Duodenal mucosa (tissue), 2 donors: ENCODE data around the gene MKX.

Source experiments
- H3K27ac ChIP-seq: one replicate; pipeline ENCODE4 v1.7.0; 2013; ENCODE audit warnings: low read depth, low read length
- H3K27me3 ChIP-seq, 2 donors: one replicate each; pipeline ENCODE4 v1.7.0; 2013; ENCODE audit warnings: low read length in 2 of 2, control low read depth in 1 of 2; ENCODE audit not compliant: insufficient read depth in 2 of 2, control insufficient read depth in 1 of 2
- H3K36me3 ChIP-seq, 2 donors: one replicate each; pipeline ENCODE4 v1.7.0; 2013; ENCODE audit warnings: low read length in 2 of 2, control low read depth in 1 of 2; ENCODE audit not compliant: insufficient read depth in 2 of 2, control insufficient read depth in 1 of 2
- H3K4me1 ChIP-seq, 2 donors: one replicate each; pipeline ENCODE4 v1.7.0; 2013; ENCODE audit warnings: low read length in 2 of 2, control low read depth in 1 of 2; ENCODE audit not compliant: insufficient read depth in 2 of 2, control insufficient read depth in 1 of 2
- H3K4me3 ChIP-seq, 2 donors: one replicate each; pipeline ENCODE4 v1.7.0; 2013; ENCODE audit warnings: low read length in 2 of 2, low read depth in 1 of 2
- H3K9ac ChIP-seq, 2 donors: one replicate each; pipeline ENCODE4 v1.7.0; 2013; ENCODE audit warnings: low read length in 2 of 2, low read depth in 1 of 2
- H3K9me3 ChIP-seq, 2 donors: one replicate each; pipeline ENCODE4 v1.7.0; 2013; ENCODE audit warnings: low read length in 2 of 2, control low read depth in 1 of 2; ENCODE audit not compliant: control insufficient read depth in 1 of 2

The MKX gene

GRCh38 chr10:27717224-27717623, 28.4 kb downstream of the MKX start:
- Histone ChIP-seq H3K27ac (no peak overlapping the region), H3K36me3 (no peaks in the 10 kb centered on the region), H3K9me3 (no peaks in the 10 kb centered on the region), H3K4me3 (no peak overlapping the region), H3K9ac (no peak overlapping the region), H3K4me1 (no peaks in the 10 kb centered on the region), H3K27me3 (no peaks in the 10 kb centered on the region)

- Histone ChIP-seq H3K27me3 (no peaks in the 10 kb centered on the region), H3K9ac (no peak overlapping the region), H3K27ac (no peak overlapping the region), H3K4me3 (no peak overlapping the region), H3K4me1 (no peaks in the 10 kb centered on the region), H3K9me3 (no peaks in the 10 kb centered on the region), H3K36me3 (no peaks in the 10 kb centered on the region)
Observed at GRCh38 chr10:27716521-27716920, 29.1 kb downstream of the MKX start.

- H3K27me3 ChIP-seq = no peaks in the 10 kb centered on the region
- H3K27ac ChIP-seq = no peak overlapping the region
- no peaks in the 10 kb centered on the region for H3K36me3 ChIP-seq
- no peaks in the 10 kb centered on the region for H3K9me3 ChIP-seq
- H3K9ac ChIP-seq = no peak overlapping the region
- no peak overlapping the region for H3K4me3 ChIP-seq
- no peaks in the 10 kb centered on the region for H3K4me1 ChIP-seq
Observed at GRCh38 chr10:27715505-27715904, 30.1 kb downstream of the MKX start.

- H3K4me1 ChIP-seq = no peaks in the 10 kb centered on the region
- no peaks in the 10 kb centered on the region for H3K27me3 ChIP-seq
- no peaks in the 10 kb centered on the region for H3K36me3 ChIP-seq
- H3K9ac ChIP-seq = no peak overlapping the region
- H3K9me3 ChIP-seq = no peaks in the 10 kb centered on the region
- no peak overlapping the region for H3K4me3 ChIP-seq
- no peak overlapping the region for H3K27ac ChIP-seq
Observed at GRCh38 chr10:27714349-27714748, 31.3 kb downstream of the MKX start.

- H3K4me1 ChIP-seq = no peaks in the 10 kb centered on the region
- H3K9me3 ChIP-seq = no peaks in the 10 kb centered on the region
- no peak overlapping the region for H3K9ac ChIP-seq
- no peak overlapping the region for H3K27ac ChIP-seq
- no peaks in the 10 kb centered on the region for H3K36me3 ChIP-seq
- H3K27me3 ChIP-seq = no peaks in the 10 kb centered on the region
- H3K4me3 ChIP-seq = no peak overlapping the region
Observed at GRCh38 chr10:27713941-27714340, 31.7 kb downstream of the MKX start.

- Histone ChIP-seq H3K4me1 (no peaks in the 10 kb centered on the region), H3K36me3 (no peaks in the 10 kb centered on the region)
Observed at GRCh38 chr10:27710014-27710413, 35.6 kb downstream of the MKX start.

GRCh38 chr10:27709304-27709703, 36.3 kb downstream of the MKX start:
- H3K36me3 ChIP-seq = no peaks in the 10 kb centered on the region
- no peaks in the 10 kb centered on the region for H3K9me3 ChIP-seq
- no peaks in the 10 kb centered on the region for H3K4me1 ChIP-seq
- H3K27ac ChIP-seq = no peak overlapping the region
- no peak overlapping the region for H3K4me3 ChIP-seq
- no peak overlapping the region for H3K9ac ChIP-seq
- no peaks in the 10 kb centered on the region for H3K27me3 ChIP-seq

More at GRCh38 chr10:27710014-27710413, 35.6 kb downstream of the MKX start:
- Histone ChIP-seq H3K4me3 (no peak overlapping the region), H3K9me3 (no peaks in the 10 kb centered on the region), H3K9ac (no peak overlapping the region), H3K27me3 (no peaks in the 10 kb centered on the region), H3K27ac (no peak overlapping the region)

GRCh38 chr10:27701938-27702537, 43.6 kb downstream of the MKX start:
- Histone ChIP-seq H3K4me1 (no peaks in the 10 kb centered on the region), H3K27ac (no peak overlapping the region), H3K27me3 (no peaks in the 10 kb centered on the region), H3K4me3 (no peak overlapping the region), H3K9me3 (no peaks in the 10 kb centered on the region), H3K36me3 (no peaks in the 10 kb centered on the region), H3K9ac (no peak overlapping the region)

GRCh38 chr10:27699776-27700175, 45.8 kb downstream of the MKX start:
- Histone ChIP-seq H3K4me3 (no peak overlapping the region), H3K4me1 (no peaks in the 10 kb centered on the region), H3K9ac (no peak overlapping the region), H3K9me3 (no peaks in the 10 kb centered on the region), H3K27me3 (no peaks in the 10 kb centered on the region), H3K36me3 (no peaks in the 10 kb centered on the region), H3K27ac (no peak overlapping the region)

- Histone ChIP-seq H3K27ac (no peak overlapping the region), H3K4me1 (no peaks in the 10 kb centered on the region), H3K9me3 (no peaks in the 10 kb centered on the region), H3K4me3 (no peak overlapping the region), H3K27me3 (no peaks in the 10 kb centered on the region), H3K9ac (no peak overlapping the region), H3K36me3 (no peaks in the 10 kb centered on the region)
Observed at GRCh38 chr10:27698961-27699360, 46.7 kb downstream of the MKX start.

GRCh38 chr10:27696466-27696865, 49.2 kb downstream of the MKX start:
- H3K4me3 ChIP-seq = no peak overlapping the region
- no peak overlapping the region for H3K27ac ChIP-seq
- no peaks in the 10 kb centered on the region for H3K36me3 ChIP-seq
- no peaks in the 10 kb centered on the region for H3K27me3 ChIP-seq
- H3K9me3 ChIP-seq = no peaks in the 10 kb centered on the region
- H3K9ac ChIP-seq = no peak overlapping the region
- no peaks in the 10 kb centered on the region for H3K4me1 ChIP-seq
